Measurements from ENCODE around the gene DGKB.

Gene DGKB

DNA sequence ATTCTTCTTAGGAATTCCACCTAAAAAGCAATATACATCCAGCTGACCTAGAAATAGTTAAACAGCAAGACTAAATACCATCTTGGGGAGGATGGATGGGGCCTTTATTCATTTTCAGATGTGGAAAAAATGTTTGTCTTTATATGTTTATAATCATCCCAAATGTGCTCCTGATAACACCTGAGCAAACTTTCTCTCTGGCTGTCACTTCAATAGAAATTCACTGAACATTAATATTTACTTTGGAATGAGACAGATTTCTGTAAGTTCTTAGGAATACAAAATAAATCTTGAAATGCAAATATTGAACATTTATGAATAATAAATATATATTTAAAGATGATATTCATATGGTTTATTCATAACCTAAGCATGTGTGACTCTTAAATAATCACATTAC lies 185.4 kb downstream of the DGKB start:
- Histone ChIP-seq H3K4me3 (ENCODE audit: low read length) (no peak overlapping the region), H4K20me1 (ENCODE audit: insufficient read depth, low read length) (no peaks in the 10 kb centered on the region), H3K9ac (ENCODE audit: low read length) (no peak overlapping the region), H3F3A (ENCODE audit: insufficient read depth, low read length) (no peaks in the 10 kb centered on the region), H3K4me1 (ENCODE audit: low read length) (no peaks in the 10 kb centered on the region), H3K9me3 (replicated peaks; ENCODE audit: insufficient read depth, low read length) (no peaks in the 10 kb centered on the region), H3K27ac (ENCODE audit: low read length) (no peak overlapping the region), H3K27me3 (replicated peaks; ENCODE audit: insufficient read depth, low read length) (no peaks in the 10 kb centered on the region), H3K9me2 (replicated peaks; ENCODE audit: insufficient read depth, low read length) (no peaks in the 10 kb centered on the region), H3K79me2 (ENCODE audit: low read length) (no peaks in the 10 kb centered on the region), H3K36me3 (replicated peaks; ENCODE audit: insufficient read depth, low read length) (no peaks in the 10 kb centered on the region), H2AFZ (ENCODE audit: low read length) (no peak overlapping the region), H3K4me2 (ENCODE audit: low read depth, low read length) (no peak overlapping the region)
- DNase-seq, result no peak
- TF ChIP-seq EZH2 (optimal IDR thresholded peaks at IDR 0.05; ENCODE audit: low read depth, low read length) (no peak), EZH2phosphoT487 (IDR thresholded peaks at IDR 0.05; ENCODE audit: low read length) (no peak)
- TF ChIP-seq, protein P1, sequence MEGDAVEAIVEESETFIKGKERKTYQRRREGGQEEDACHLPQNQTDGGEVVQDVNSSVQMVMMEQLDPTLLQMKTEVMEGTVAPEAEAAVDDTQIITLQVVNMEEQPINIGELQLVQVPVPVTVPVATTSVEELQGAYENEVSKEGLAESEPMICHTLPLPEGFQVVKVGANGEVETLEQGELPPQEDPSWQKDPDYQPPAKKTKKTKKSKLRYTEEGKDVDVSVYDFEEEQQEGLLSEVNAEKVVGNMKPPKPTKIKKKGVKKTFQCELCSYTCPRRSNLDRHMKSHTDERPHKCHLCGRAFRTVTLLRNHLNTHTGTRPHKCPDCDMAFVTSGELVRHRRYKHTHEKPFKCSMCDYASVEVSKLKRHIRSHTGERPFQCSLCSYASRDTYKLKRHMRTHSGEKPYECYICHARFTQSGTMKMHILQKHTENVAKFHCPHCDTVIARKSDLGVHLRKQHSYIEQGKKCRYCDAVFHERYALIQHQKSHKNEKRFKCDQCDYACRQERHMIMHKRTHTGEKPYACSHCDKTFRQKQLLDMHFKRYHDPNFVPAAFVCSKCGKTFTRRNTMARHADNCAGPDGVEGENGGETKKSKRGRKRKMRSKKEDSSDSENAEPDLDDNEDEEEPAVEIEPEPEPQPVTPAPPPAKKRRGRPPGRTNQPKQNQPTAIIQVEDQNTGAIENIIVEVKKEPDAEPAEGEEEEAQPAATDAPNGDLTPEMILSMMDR (IDR thresholded peaks at IDR 0.05; ENCODE audit: low read length), result no peak

DNA sequence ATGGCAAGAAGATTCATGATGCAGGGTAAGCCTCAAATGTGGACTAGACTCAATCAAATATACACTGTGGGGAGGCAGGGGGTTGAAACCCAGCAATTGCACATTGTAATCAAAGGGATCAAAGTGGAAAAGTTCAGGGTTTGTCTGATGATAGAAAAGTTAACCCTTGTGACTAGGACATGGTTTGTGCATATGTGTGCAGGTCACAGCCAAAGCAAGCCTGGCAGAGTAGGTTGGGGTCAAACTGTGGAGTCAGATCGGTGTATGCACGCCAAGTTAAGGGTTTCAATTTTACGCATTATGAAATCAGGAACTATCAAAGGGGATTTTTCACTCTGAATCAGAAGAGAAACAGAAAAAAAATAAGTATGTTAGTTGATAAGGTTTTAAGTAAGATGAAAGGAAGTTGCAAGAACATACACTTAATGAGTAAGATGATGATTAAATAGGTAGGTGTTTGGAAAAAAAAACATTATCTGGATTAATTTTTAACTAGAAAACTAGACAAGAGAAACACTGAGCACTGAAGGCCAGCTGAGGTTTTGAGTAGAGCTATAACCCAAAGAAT lies 188.3 kb downstream of the DGKB start:
- H3K4me2 ChIP-seq (ENCODE audit: low read depth, low read length), result no peak overlapping the region

DNA sequence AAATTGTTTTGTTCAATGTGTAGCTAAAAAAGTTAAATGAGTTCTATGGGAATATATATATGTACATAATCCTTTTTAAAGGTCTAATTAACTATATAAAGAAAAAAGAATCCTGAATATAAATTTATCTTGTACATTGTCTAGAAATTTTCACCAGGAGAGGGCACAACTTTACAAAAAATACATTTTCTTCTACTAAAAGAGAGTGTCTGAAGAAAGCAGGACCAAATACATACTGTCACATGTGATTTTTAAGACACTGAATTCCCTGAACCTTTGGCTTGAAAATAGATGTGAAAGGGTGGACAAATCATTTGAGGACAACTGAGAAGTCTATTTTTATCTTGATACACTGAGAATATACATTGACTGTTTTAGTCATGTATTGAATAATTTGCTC lies 204.3 kb downstream of the DGKB start:
- no peaks in the 10 kb centered on the region for H4K20me1 ChIP-seq (ENCODE audit: insufficient read depth, low read length)
- H3K36me3 ChIP-seq (replicated peaks; ENCODE audit: insufficient read depth, low read length), result no peaks in the 10 kb centered on the region
- H3K9me3 ChIP-seq (replicated peaks; ENCODE audit: insufficient read depth, low read length), result no peaks in the 10 kb centered on the region
- no peak overlapping the region for H3K4me2 ChIP-seq (ENCODE audit: low read depth, low read length)
- H3K9ac ChIP-seq (ENCODE audit: low read length), result no peak overlapping the region
- H3F3A ChIP-seq (ENCODE audit: insufficient read depth, low read length), result no peaks in the 10 kb centered on the region
- H3K27me3 ChIP-seq (replicated peaks; ENCODE audit: insufficient read depth, low read length), result no peaks in the 10 kb centered on the region
- H3K27ac ChIP-seq (ENCODE audit: low read length), result no peak overlapping the region
- TF ChIP-seq EZH2phosphoT487 (IDR thresholded peaks at IDR 0.05; ENCODE audit: low read length), result no peak
- TF ChIP-seq EZH2 (optimal IDR thresholded peaks at IDR 0.05; ENCODE audit: low read depth, low read length), result no peak
- TF ChIP-seq, protein P1 (IDR thresholded peaks at IDR 0.05; ENCODE audit: low read length), result no peak; the same call in 1 of the 2 replicates
- no peak for DNase-seq
- no peak overlapping the region for H3K4me3 ChIP-seq (ENCODE audit: low read length)
- no peaks in the 10 kb centered on the region for H3K4me1 ChIP-seq (ENCODE audit: low read length)
- no peak overlapping the region for H2AFZ ChIP-seq (ENCODE audit: low read length)
- H3K9me2 ChIP-seq (replicated peaks; ENCODE audit: insufficient read depth, low read length), result no peaks in the 10 kb centered on the region
- no peaks in the 10 kb centered on the region for H3K79me2 ChIP-seq (ENCODE audit: low read length)

More for the DNA sequence above, 188.3 kb downstream of the DGKB start:
- no peak for DNase-seq
- H3K9me3 ChIP-seq (replicated peaks; ENCODE audit: insufficient read depth, low read length), result no peaks in the 10 kb centered on the region; the same call in 1 of the 2 replicates
- H3K36me3 ChIP-seq (replicated peaks; ENCODE audit: insufficient read depth, low read length), result no peaks in the 10 kb centered on the region
- no peak overlapping the region for H3K9ac ChIP-seq (ENCODE audit: low read length)
- H3K4me3 ChIP-seq (ENCODE audit: low read length), result no peak overlapping the region
- H3K27ac ChIP-seq (ENCODE audit: low read length), result no peak overlapping the region
- no peaks in the 10 kb centered on the region for H3K9me2 ChIP-seq (replicated peaks; ENCODE audit: insufficient read depth, low read length)
- H3K27me3 ChIP-seq (replicated peaks; ENCODE audit: insufficient read depth, low read length), result no peaks in the 10 kb centered on the region
- no peaks in the 10 kb centered on the region for H3F3A ChIP-seq (ENCODE audit: insufficient read depth, low read length)
- no peaks in the 10 kb centered on the region for H4K20me1 ChIP-seq (ENCODE audit: insufficient read depth, low read length)
- no peaks in the 10 kb centered on the region for H3K79me2 ChIP-seq (ENCODE audit: low read length)
- TF ChIP-seq EZH2 (optimal IDR thresholded peaks at IDR 0.05; ENCODE audit: low read depth, low read length), result no peak
- no peak for TF ChIP-seq EZH2phosphoT487 (IDR thresholded peaks at IDR 0.05; ENCODE audit: low read length)
- TF ChIP-seq, protein P1 (IDR thresholded peaks at IDR 0.05; ENCODE audit: low read length), result no peak
- H3K4me1 ChIP-seq (ENCODE audit: low read length), result no peaks in the 10 kb centered on the region
- H2AFZ ChIP-seq (ENCODE audit: low read length), result no peak overlapping the region

All from MM.1S (cell line).